RWPE1 (cell line): Measurements from ENCODE around the gene CEP104.
A peak's percentile ranks its signal among the peaks of the same experiment; 100 is the strongest.

Experiments used
- CTCF ChIA-PET: fragments of 350-600 bp; sonication (Branson Sonifier 250); formaldehyde crosslinking; extraction: SDS; loops from one replicate; lab custom pipeline; 2021; lab: Yijun Ruan, JAX
- POLR2A ChIA-PET: fragments of 400-600 bp; formaldehyde crosslinking; extraction: SDS; loops from one replicate; lab custom pipeline; 2020; ENCODE audit warnings: antibody characterized with exemption; ENCODE audit not compliant: low non-redundant PET; lab: Yijun Ruan, JAX
- DNase-seq: peaks from one replicate; pipeline ENCODE4 v3.0.0; 2012; ENCODE audit warnings: low spot score
- H3K27ac ChIP-seq: fragments of 450-650 bp; 2 replicates; pipeline ENCODE4 v1.5.1; 2017
- CTCF ChIP-seq: fragments of 450-650 bp; conservative IDR thresholded peaks from 2 replicates; pipeline ENCODE4 v1.5.1; 2017; ENCODE audit warnings: low read depth, mild to moderate bottlenecking

The CEP104 gene

DNA sequence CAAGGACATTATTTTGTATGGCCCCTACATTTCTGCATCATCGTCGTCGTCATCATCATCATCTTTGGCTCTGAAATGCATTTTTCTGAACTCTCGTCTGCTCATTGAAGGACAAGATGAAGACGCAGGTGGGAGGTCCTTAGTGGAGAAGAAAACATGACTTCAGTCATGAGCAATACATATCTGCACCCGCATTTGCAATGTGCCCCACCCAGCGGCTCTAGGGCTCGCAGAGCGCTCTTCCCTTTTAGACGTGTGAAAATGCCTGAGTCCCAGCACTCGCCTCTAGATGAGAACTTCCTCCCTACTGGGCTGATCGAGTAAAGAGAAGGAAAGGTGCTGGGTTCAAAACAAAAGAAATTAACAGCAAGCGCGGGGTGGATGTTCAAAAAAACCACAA lies 32.9 kb upstream of the CEP104 start:
- POLR2A ChIA-PET = no interaction called here
- TF ChIP-seq CTCF = no peak

DNA sequence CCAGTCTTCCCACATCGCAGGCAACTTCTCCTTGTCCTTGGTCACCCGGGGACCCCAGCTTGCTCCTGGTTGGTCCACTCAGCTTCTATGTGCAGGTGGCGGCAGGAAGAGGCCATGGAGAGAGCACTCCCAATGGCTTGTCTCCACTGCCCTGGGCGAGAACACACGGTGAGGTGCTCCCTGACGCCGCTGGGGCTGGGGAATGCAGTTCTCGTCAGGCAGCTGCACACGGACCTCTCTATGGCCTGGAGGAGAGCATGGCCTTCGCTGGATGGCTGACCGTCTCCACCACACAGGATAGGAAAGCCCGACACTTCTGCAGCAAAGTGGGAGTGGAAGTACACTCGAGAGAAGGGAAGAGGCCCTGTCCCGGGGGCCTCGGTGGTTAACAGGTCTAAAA lies 31.3 kb upstream of the CEP104 start:
- DNase-seq = no peak
- no peak for TF ChIP-seq CTCF
- no peak overlapping the region for H3K27ac ChIP-seq
- POLR2A ChIA-PET = no interaction called here
- CTCF ChIA-PET = no interaction called here

More for the DNA sequence above, 32.9 kb upstream of the CEP104 start:
- H3K27ac ChIP-seq = no peak overlapping the region
- CTCF ChIA-PET = no interaction called here
- DNase-seq = no peak

- no peak for TF ChIP-seq CTCF
- H3K27ac ChIP-seq = peak overlapping the region; percentile 35
- CTCF ChIA-PET = no interaction called here
- POLR2A ChIA-PET = no interaction called here
- DNase-seq = no peak
Measured at GRCh38 chr1:3886691-3887090, 29.7 kb upstream of the CEP104 start.

GRCh38 chr1:3886106-3886670 lies 29.2 kb upstream of the CEP104 start:
- TF ChIP-seq CTCF = no peak
- H3K27ac ChIP-seq = peak overlapping the region; percentile 35
- no peak for DNase-seq
- POLR2A ChIA-PET = no interaction called here
- CTCF ChIA-PET = no interaction called here

DNA sequence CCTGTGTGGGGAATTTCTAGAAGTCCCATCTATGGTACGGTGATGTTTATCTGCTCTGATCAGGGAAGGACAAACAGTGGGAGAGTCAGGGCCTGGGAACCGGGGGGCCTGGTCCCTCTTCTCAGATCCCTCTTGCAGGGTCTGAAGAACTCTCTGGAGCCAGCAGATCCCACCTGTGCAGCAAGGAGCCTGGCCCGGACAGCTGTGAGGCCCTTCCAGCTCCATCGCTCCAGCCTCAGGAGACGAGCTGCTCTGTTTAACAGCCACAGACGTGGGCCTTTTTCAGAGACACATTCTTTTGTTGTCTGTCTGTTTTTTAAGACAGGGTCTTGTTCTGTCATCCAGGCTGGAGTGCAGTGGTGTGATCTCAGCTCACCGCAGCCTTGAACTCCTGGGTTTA lies 28.6 kb upstream of the CEP104 start:
- POLR2A ChIA-PET = no interaction called here
- CTCF ChIA-PET = no interaction called here

GRCh38 chr1:3884966-3885365 lies 28.0 kb upstream of the CEP104 start:
- CTCF ChIA-PET = no interaction called here
- no peak overlapping the region for H3K27ac ChIP-seq
- POLR2A ChIA-PET = no interaction called here
- no peak for DNase-seq
- no peak for TF ChIP-seq CTCF

More for the DNA sequence above, 28.6 kb upstream of the CEP104 start:
- TF ChIP-seq CTCF = no peak
- no peak for DNase-seq
- H3K27ac ChIP-seq = peak overlapping the region; percentile 35
